GM12878 (cell line): Measurements from ENCODE around the gene EEPD1. TPM values are rescaled to one million over a fixed set of nuclear protein-coding genes. Genes with fewer than 3 reads are reported as not detected.

Experiments used
- ATF7 ChIP-seq: fragments of 450-650 bp; IDR thresholded peaks from 2 replicates; pipeline ENCODE4 v1.6.1; 2016; ENCODE audit warnings: low read depth, mild to moderate bottlenecking
- BCL3 ChIP-seq: IDR thresholded peaks from 2 replicates; pipeline ENCODE4 v1.6.1; 2011; ENCODE audit warnings: borderline replicate concordance, low read depth, mild to moderate bottlenecking, moderate library complexity, low read length; ENCODE audit not compliant: insufficient read depth, poor library complexity, severe bottlenecking
- CBFB ChIP-seq: IDR thresholded peaks from 2 replicates; pipeline ENCODE4 v1.6.1; 2016; ENCODE audit warnings: antibody characterized with exemption, low read depth
- CREM ChIP-seq: IDR thresholded peaks from 2 replicates; pipeline ENCODE4 v1.6.1; 2014; ENCODE audit warnings: antibody characterized with exemption, low read depth
- DPF2 ChIP-seq: fragments of 450-650 bp; IDR thresholded peaks from 2 replicates; pipeline ENCODE4 v1.6.1; 2017; ENCODE audit warnings: mild to moderate bottlenecking
- EED ChIP-seq: sonication (generic); IDR thresholded peaks from 2 replicates; pipeline ENCODE4 v1.6.1; 2016; ENCODE audit warnings: antibody characterized with exemption, low read depth
- HDAC2 ChIP-seq: fragments of 200-600 bp; sonication (generic); IDR thresholded peaks from 2 replicates; pipeline ENCODE4 v1.6.1; 2017
- HDGF ChIP-seq: fragments of 450-650 bp; IDR thresholded peaks from 2 replicates; pipeline ENCODE4 v1.6.1; 2016; ENCODE audit warnings: antibody characterized with exemption
- JUND ChIP-seq: IDR thresholded peaks from 2 replicates; pipeline ENCODE4 v1.6.1; 2012; ENCODE audit warnings: low read depth, mild to moderate bottlenecking, low read length, improper control_type of control experiment, moderate library complexity
- KDM1A ChIP-seq: fragments of 200-600 bp; sonication (generic); IDR thresholded peaks from 2 replicates; pipeline ENCODE4 v1.6.1; 2016; ENCODE audit warnings: borderline replicate concordance
- MEF2B ChIP-seq: fragments of 450-650 bp; IDR thresholded peaks from 2 replicates; pipeline ENCODE4 v1.6.1; 2018; ENCODE audit warnings: mild to moderate bottlenecking, moderate library complexity; ENCODE audit not compliant: partially characterized antibody, poor library complexity, severe bottlenecking
- MXI1 ChIP-seq: fragments of 150-350 bp; IDR thresholded peaks from 2 replicates; pipeline ENCODE4 v1.6.1; 2011; ENCODE audit warnings: low read depth, mild to moderate bottlenecking, inconsistent platforms, low read length, improper control_type of control experiment
- NFYA ChIP-seq: IDR thresholded peaks from 2 replicates; pipeline ENCODE4 v1.6.1; 2011; ENCODE audit warnings: low read depth, mild to moderate bottlenecking, low read length, improper control_type of control experiment, borderline replicate concordance
- NKRF ChIP-seq: fragments of 450-650 bp; conservative IDR thresholded peaks from 2 replicates; pipeline ENCODE4 v1.6.1; 2017; ENCODE audit warnings: mild to moderate bottlenecking, moderate library complexity
- NR2C1 ChIP-seq: fragments of 450-650 bp; IDR thresholded peaks from 2 replicates; pipeline ENCODE4 v1.6.1; 2017; ENCODE audit warnings: antibody characterized with exemption, mild to moderate bottlenecking, moderate library complexity
- PKNOX1 ChIP-seq: fragments of 450-650 bp; IDR thresholded peaks from 2 replicates; pipeline ENCODE4 v1.6.1; 2016; ENCODE audit warnings: mild to moderate bottlenecking
- RAD51 ChIP-seq: fragments of 450-650 bp; IDR thresholded peaks from 2 replicates; pipeline ENCODE4 v1.6.1; 2016; ENCODE audit warnings: moderate library complexity, mild to moderate bottlenecking, inconsistent platforms
- RB1 ChIP-seq: fragments of 450-650 bp; formaldehyde crosslinking; IDR thresholded peaks from 2 replicates; pipeline ENCODE4 v1.6.1; 2017; ENCODE audit warnings: mild to moderate bottlenecking, borderline replicate concordance
- RFX5 ChIP-seq: IDR thresholded peaks from 2 replicates; pipeline ENCODE4 v1.6.1; 2011; ENCODE audit warnings: low read depth, low read length, improper control_type of control experiment
- USF1 ChIP-seq: IDR thresholded peaks from 2 replicates; pipeline ENCODE4 v1.6.1; 2011; ENCODE audit warnings: borderline replicate concordance, low read depth, mild to moderate bottlenecking, moderate library complexity, mixed read lengths, low read length; ENCODE audit not compliant: insufficient read depth; ENCODE audit errors: extremely low read length
- USF2 ChIP-seq: IDR thresholded peaks from 2 replicates; pipeline ENCODE4 v1.6.1; 2011; ENCODE audit warnings: low read depth, low read length, improper control_type of control experiment, borderline replicate concordance
- WRNIP1 ChIP-seq: IDR thresholded peaks from 2 replicates; pipeline ENCODE4 v1.6.1; 2011; ENCODE audit warnings: low read depth, low read length, improper control_type of control experiment, borderline replicate concordance
- YY1 ChIP-seq: IDR thresholded peaks from 2 replicates; pipeline ENCODE4 v1.6.1; 2011; ENCODE audit warnings: low read depth, mild to moderate bottlenecking, low read length
- ZNF207 ChIP-seq: fragments of 450-650 bp; IDR thresholded peaks from 2 replicates; pipeline ENCODE4 v1.6.1; 2014; ENCODE audit warnings: antibody characterized with exemption, mild to moderate bottlenecking, borderline replicate concordance
- ZNF274 ChIP-seq: IDR thresholded peaks from one replicate; pipeline ENCODE4 v1.8.0; 2011; ENCODE audit not compliant: insufficient read length, insufficient read depth
- polyA plus RNA-seq, 11 experiments: library from polyadenylated mRNA; depleted of rRNA in 4 of 11; unstranded in 6 of 11; stranded (reverse) in 5 of 11; fragments of >200 nt; fragmentation: Nextera tagmentation in 4 of 11; fragmentation: Illumina TruSeq in 1 of 11; extraction: Ambion mirVana in 4 of 11; extraction: Trizol in 1 of 11; gene quantifications; 1 replicate in 1 of 11; 2 replicates in 10 of 11; pipeline versions ENCODE4 v1.2.1 to v1.2.3, GENCODE V29; 2011 to 2016; ENCODE audit warnings: inconsistent platforms in 2 of 11, missing spikeins in 2 of 11, low read depth in 1 of 11
- total RNA-seq, 4 experiments: library from RNA; depleted of rRNA in 3 of 4; stranded (reverse); fragments of >200 nt in 3 of 4; fragmentation: Illumina TruSeq in 1 of 4; extraction: Trizol in 1 of 4; gene quantifications; 2 replicates each; pipeline versions ENCODE4 v1.2.1 to v1.2.3, GENCODE V29; 2013 to 2021

EEPD1 gene
- total and polyA plus RNA-seq, 10 of the 15 experiments (the other 5 are each of a cell fraction or from before 2014, with no cell fraction given), result 0.24 to 2.8 (median 0.86) TPM; not detected in 1

- no peak for TF ChIP-seq RFX5
- TF ChIP-seq EED, result peak; percentile 95
- peak; percentile 74 for TF ChIP-seq MEF2B
- TF ChIP-seq KDM1A, result no peak
- no peak for TF ChIP-seq ZNF207
- TF ChIP-seq CBFB, result peak; percentile 82; the same call in 1 of the 2 replicates
- TF ChIP-seq DPF2, result peak; percentile 99
- peak; percentile 36; the same call in 1 of the 2 replicates for TF ChIP-seq MXI1
- no peak for TF ChIP-seq USF1
- no peak for TF ChIP-seq RB1
- no peak for TF ChIP-seq USF2
- no peak for TF ChIP-seq RAD51
- no peak for TF ChIP-seq NR2C1
- TF ChIP-seq ZNF274, result no peak
- TF ChIP-seq HDAC2, result no peak
- TF ChIP-seq HDGF, result no peak
- peak; percentile 90 for TF ChIP-seq BCL3
- TF ChIP-seq CREM, result peak; percentile 83
- TF ChIP-seq YY1, result no peak
- TF ChIP-seq NFYA, result no peak
- TF ChIP-seq ATF7, result peak; percentile 60
- TF ChIP-seq WRNIP1, result no peak
- TF ChIP-seq NKRF, result no peak
- peak; percentile 92 for TF ChIP-seq JUND
- TF ChIP-seq PKNOX1, result peak; percentile 46
These were observed 37.4 kb upstream of the EEPD1 start (continued) for GRCh38 chr7:36115448-36116321.
